MM.1S (cell line): ENCODE data around the gene CORO1C.

Source experiments
- CTCF ChIP-seq: fragments of 300-600 bp; sonication (generic); IDR thresholded peaks from 2 replicates; pipeline ENCODE4 v1.5.1; 2016; ENCODE audit warnings: antibody characterized with exemption, low read length, mixed read lengths
- EZH2 ChIP-seq: fragments of 300-600 bp; sonication (generic); optimal IDR thresholded peaks from 2 replicates; pipeline ENCODE3; 2017; ENCODE audit warnings: low read depth, mild to moderate bottlenecking, antibody characterized with exemption, low read length, mixed read lengths

- TF ChIP-seq CTCF, result no peak
- no peak for TF ChIP-seq EZH2
Measured at GRCh38 chr12:108668063-108668462, 63.3 kb downstream of the CORO1C start.
